Rectal smooth muscle tissue (tissue), 1 donor: Measurements from ENCODE around the gene INSC.

Experiments
- H3K27ac ChIP-seq: one replicate; pipeline ENCODE4 v1.7.0; 2013; ENCODE audit warnings: low read depth, low read length, inconsistent platforms
- H3K27me3 ChIP-seq: one replicate; pipeline ENCODE4 v1.7.0; 2013; ENCODE audit warnings: low read length; ENCODE audit not compliant: control insufficient read depth, insufficient read depth
- H3K36me3 ChIP-seq: one replicate; pipeline ENCODE4 v1.7.0; 2013; ENCODE audit warnings: low read length; ENCODE audit not compliant: control insufficient read depth, insufficient read depth
- H3K4me1 ChIP-seq: one replicate; pipeline ENCODE4 v1.7.0; 2013; ENCODE audit warnings: low read length; ENCODE audit not compliant: control insufficient read depth, insufficient read depth
- H3K4me3 ChIP-seq: one replicate; pipeline ENCODE4 v1.7.0; 2013; ENCODE audit warnings: low read length
- H3K9ac ChIP-seq: one replicate; pipeline ENCODE4 v1.7.0; 2013; ENCODE audit warnings: low read length

The INSC gene

GRCh38 chr11:15200696-15201095 is 86.0 kb downstream of the INSC start:
- Histone ChIP-seq H3K9ac (no peak overlapping the region), H3K4me1 (peaks cover 6% of the 10 kb centered on the region), H3K4me3 (no peak overlapping the region), H3K27ac (no peak overlapping the region), H3K27me3 (no peaks in the 10 kb centered on the region), H3K36me3 (no peaks in the 10 kb centered on the region)

GRCh38 chr11:15201586-15201985 is 86.9 kb downstream of the INSC start:
- no peak overlapping the region for H3K27ac ChIP-seq
- H3K27me3 ChIP-seq: no peaks in the 10 kb centered on the region
- H3K4me3 ChIP-seq: no peak overlapping the region
- H3K4me1 ChIP-seq: peaks cover 6% of the 10 kb centered on the region
- no peak overlapping the region for H3K9ac ChIP-seq
- H3K36me3 ChIP-seq: no peaks in the 10 kb centered on the region

- no peaks in the 10 kb centered on the region for H3K36me3 ChIP-seq
- no peak overlapping the region for H3K4me3 ChIP-seq
- H3K27me3 ChIP-seq: no peaks in the 10 kb centered on the region
- peaks cover 6% of the 10 kb centered on the region for H3K4me1 ChIP-seq
- no peak overlapping the region for H3K27ac ChIP-seq
- H3K9ac ChIP-seq: no peak overlapping the region
Measured at GRCh38 chr11:15202626-15203025, 87.9 kb downstream of the INSC start.

GRCh38 chr11:15204711-15205110 is 90.0 kb downstream of the INSC start:
- no peak overlapping the region for H3K9ac ChIP-seq

GRCh38 chr11:15206791-15207190 is 92.1 kb downstream of the INSC start:
- Histone ChIP-seq H3K4me3 (no peak overlapping the region), H3K36me3 (no peaks in the 10 kb centered on the region), H3K4me1 (no peaks in the 10 kb centered on the region), H3K27ac (no peak overlapping the region), H3K9ac (no peak overlapping the region), H3K27me3 (no peaks in the 10 kb centered on the region)

More at GRCh38 chr11:15204711-15205110, 90.0 kb downstream of the INSC start:
- Histone ChIP-seq H3K27ac (no peak overlapping the region), H3K4me1 (no peaks in the 10 kb centered on the region), H3K27me3 (no peaks in the 10 kb centered on the region), H3K36me3 (no peaks in the 10 kb centered on the region), H3K4me3 (no peak overlapping the region)

- H3K4me3 ChIP-seq: no peak overlapping the region
- no peak overlapping the region for H3K27ac ChIP-seq
- H3K27me3 ChIP-seq: no peaks in the 10 kb centered on the region
- no peaks in the 10 kb centered on the region for H3K4me1 ChIP-seq
- no peak overlapping the region for H3K9ac ChIP-seq
- no peaks in the 10 kb centered on the region for H3K36me3 ChIP-seq
Measured at GRCh38 chr11:15208378-15209222, 93.9 kb downstream of the INSC start.

- H3K4me1 ChIP-seq: no peaks in the 10 kb centered on the region
- H3K9ac ChIP-seq: no peak overlapping the region
- H3K4me3 ChIP-seq: no peak overlapping the region
- H3K27ac ChIP-seq: no peak overlapping the region
- no peaks in the 10 kb centered on the region for H3K27me3 ChIP-seq
- H3K36me3 ChIP-seq: no peaks in the 10 kb centered on the region
Measured at GRCh38 chr11:15212876-15213275, 98.2 kb downstream of the INSC start.

GRCh38 chr11:15213471-15214231 is 98.9 kb downstream of the INSC start:
- Histone ChIP-seq H3K36me3 (no peaks in the 10 kb centered on the region), H3K27ac (no peak overlapping the region), H3K4me3 (no peak overlapping the region), H3K27me3 (no peaks in the 10 kb centered on the region), H3K4me1 (no peaks in the 10 kb centered on the region), H3K9ac (no peak overlapping the region)

- Histone ChIP-seq H3K9ac (no peak overlapping the region), H3K4me3 (no peak overlapping the region), H3K27ac (no peak overlapping the region), H3K4me1 (no peaks in the 10 kb centered on the region), H3K36me3 (no peaks in the 10 kb centered on the region), H3K27me3 (no peaks in the 10 kb centered on the region)
Measured at GRCh38 chr11:15215005-15215404, 100.3 kb downstream of the INSC start.

- Histone ChIP-seq H3K27me3 (no peaks in the 10 kb centered on the region), H3K4me3 (no peak overlapping the region), H3K9ac (no peak overlapping the region), H3K36me3 (no peaks in the 10 kb centered on the region), H3K27ac (no peak overlapping the region), H3K4me1 (no peaks in the 10 kb centered on the region)
Measured at GRCh38 chr11:15216678-15217077, 102.0 kb downstream of the INSC start.

- Histone ChIP-seq H3K4me1 (no peaks in the 10 kb centered on the region), H3K27ac (no peak overlapping the region)
Measured at GRCh38 chr11:15217416-15217815, 102.7 kb downstream of the INSC start.

GRCh38 chr11:15222777-15223176 is 108.1 kb downstream of the INSC start:
- Histone ChIP-seq H3K27me3 (no peaks in the 10 kb centered on the region), H3K9ac (no peak overlapping the region), H3K4me1 (no peaks in the 10 kb centered on the region), H3K36me3 (no peaks in the 10 kb centered on the region), H3K4me3 (no peak overlapping the region), H3K27ac (no peak overlapping the region)

More at GRCh38 chr11:15217416-15217815, 102.7 kb downstream of the INSC start:
- Histone ChIP-seq H3K27me3 (no peaks in the 10 kb centered on the region), H3K36me3 (no peaks in the 10 kb centered on the region), H3K4me3 (no peak overlapping the region), H3K9ac (no peak overlapping the region)
